Skin of body (tissue), 2 donors: ENCODE data around the gene PCDHGB6. TPM values are rescaled to one million over a fixed set of nuclear protein-coding genes. Genes with fewer than 3 reads are reported as not detected.
"Not testable (repeated sequence)": the region's sequence is repeated elsewhere in the genome, so short reads cannot be mapped to it uniquely, and the experiment has no call there.

Experiments used
- DNase-seq: peaks from one replicate; lab custom pipeline; 2025; lab: John Stamatoyannopoulos, UW
- total RNA-seq: library from RNA; depleted of rRNA; stranded (reverse); fragments of >200 nt; gene quantifications from one replicate; pipeline ENCODE4 v1.2.3, GENCODE V29; 2014

PCDHGB6 gene
- total RNA-seq, 1 donor from 2014 or later: 5.6 TPM

DNA sequence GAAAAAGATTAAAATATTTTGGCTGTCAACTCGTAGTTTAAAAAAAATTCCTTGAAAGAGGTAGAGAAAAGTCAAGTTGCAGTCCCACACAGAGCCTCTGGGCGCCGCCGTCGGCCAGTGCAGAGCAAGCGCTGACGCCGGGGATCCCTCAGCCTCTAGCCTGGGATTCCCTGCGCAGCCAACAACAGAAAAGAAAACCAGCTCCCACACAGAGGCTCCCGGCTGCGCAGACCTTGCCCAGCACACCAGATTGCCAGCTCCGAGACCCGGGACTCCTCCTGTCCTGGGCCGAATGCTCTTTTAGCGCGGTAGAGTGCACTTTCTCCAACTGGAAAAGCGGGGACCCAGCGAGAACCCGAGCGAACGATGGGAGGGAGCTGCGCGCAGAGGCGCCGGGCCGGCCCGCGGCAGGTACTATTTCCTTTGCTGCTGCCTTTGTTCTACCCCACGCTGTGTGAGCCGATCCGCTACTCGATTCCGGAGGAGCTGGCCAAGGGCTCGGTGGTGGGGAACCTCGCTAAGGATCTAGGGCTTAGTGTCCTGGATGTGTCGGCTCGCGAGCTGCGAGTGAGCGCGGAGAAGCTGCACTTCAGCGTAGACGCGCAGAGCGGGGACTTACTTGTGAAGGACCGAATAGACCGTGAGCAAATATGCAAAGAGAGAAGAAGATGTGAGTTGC lies 9.8 kb downstream of the PCDHGB6 start, which contains the start of gene PCDHGB7:
TSS of gene PCDHGB7 (plus strand) at position 184 of the 679 bp plus-strand sequence. CDS start at position 367, 183 bp downstream.
- peak; percentile 5 for DNase-seq

GRCh38 chr5:141419074-141419880 lies 11.5 kb downstream of the PCDHGB6 start:
- DNase-seq: no peak

DNA sequence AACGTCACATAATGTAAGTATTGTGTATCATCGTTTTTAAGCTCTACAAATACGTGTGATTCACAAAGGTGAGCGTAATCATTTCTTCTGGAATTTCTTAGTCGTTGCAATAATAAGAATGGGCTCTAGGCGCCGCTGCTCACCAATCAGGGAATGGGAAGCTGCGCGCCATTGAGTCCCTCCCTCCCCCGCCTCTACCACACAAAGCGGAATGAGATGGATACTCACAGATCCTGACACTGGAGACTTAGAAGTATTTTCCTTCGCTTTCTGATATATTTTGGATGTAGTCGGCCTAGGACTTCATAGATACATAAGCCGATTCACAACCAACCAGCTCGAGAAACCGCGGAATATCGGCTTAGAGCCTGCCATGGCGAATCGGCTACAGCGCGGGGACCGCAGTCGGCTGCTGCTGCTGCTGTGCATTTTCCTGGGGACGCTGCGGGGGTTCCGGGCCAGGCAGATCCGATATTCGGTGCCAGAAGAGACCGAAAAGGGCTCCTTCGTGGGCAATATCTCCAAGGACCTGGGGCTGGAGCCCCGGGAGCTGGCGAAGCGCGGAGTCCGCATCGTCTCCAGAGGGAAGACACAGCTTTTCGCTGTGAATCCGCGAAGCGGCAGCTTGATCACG lies 13.2 kb downstream of the PCDHGB6 start, which contains the start of gene PCDHGA11:
TSS of gene PCDHGA11 (plus strand) at position 197 of the 634 bp plus-strand sequence. CDS start at position 374, 177 bp downstream.
- DNase-seq: no peak

GRCh38 chr5:141421489-141421855 lies 13.7 kb downstream of the PCDHGB6 start:
- DNase-seq: no peak

DNA sequence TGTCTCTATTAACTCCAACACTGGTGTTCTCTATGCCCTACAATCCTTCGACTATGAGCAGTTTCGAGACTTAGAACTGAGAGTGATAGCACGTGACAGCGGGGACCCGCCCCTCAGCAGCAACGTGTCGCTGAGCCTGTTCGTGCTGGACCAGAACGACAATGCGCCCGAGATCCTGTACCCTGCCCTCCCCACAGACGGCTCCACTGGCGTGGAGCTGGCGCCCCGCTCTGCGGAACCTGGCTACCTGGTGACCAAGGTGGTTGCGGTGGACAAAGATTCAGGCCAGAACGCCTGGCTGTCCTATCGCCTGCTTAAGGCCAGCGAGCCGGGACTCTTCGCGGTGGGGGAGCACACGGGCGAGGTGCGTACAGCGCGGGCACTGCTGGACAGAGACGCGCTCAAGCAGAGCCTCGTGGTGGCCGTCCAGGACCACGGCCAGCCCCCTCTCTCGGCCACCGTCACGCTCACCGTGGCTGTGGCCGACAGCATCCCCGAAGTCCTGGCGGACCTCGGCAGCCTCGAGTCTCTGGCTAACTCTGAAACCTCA lies 15.0 kb downstream of the PCDHGB6 start:
- no peak for DNase-seq

DNA sequence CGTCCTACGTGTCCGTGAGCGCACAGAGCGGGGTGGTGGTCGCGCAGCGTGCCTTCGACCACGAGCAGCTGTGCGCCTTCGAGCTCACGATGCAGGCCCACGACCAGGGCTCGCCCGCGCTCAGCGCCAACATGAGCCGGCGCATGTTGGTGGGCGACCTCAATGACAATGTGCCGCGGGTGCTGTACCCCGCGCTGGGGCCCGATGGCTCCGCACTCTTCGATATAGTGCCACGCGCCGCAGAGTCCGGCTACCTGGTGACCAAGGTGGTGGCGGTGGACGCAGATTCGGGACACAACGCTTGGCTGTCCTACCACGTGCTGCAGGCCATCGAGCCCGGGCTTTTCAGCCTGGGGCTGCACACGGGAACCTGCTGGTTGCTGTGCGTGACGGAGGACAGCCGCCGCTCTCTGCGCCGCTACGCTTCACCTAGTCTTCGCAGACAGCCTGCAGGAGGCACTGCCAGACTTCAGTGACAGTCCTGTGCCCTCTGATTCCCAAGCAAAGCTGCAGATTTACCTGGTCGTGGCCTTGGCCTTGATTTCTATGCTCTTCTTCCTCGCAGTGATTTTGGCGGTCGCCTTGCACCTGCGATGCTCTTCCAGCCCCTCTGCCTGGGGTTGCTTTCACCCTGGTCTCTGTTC lies 20.1 kb downstream of the PCDHGB6 start:
- no peak for DNase-seq

DNA sequence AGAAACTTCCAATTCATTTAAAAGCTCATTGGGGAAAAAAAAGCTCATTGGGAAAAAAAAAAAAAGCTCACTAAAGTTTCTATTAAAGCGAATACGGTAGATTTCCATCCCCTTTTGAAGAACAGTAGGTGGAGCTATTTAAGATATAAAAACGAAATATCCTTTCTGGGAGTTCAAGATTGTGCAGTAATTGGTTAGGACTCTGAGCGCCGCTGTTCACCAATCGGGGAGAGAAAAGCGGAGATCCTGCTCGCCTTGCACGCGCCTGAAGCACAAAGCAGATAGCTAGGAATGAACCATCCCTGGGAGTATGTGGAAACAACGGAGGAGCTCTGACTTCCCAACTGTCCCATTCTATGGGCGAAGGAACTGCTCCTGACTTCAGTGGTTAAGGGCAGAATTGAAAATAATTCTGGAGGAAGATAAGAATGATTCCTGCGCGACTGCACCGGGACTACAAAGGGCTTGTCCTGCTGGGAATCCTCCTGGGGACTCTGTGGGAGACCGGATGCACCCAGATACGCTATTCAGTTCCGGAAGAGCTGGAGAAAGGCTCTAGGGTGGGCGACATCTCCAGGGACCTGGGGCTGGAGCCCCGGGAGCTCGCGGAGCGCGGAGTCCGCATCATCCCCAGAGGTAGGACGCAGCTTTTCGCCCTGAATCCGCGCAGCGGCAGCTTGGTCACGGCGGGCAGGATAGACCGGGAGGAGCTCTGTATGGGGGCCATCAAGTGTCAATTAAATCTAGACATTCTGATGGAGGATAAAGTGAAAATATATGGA lies 22.7 kb downstream of the PCDHGB6 start, which contains the start of gene PCDHGA12:
TSS of gene PCDHGA12 (plus strand) at position 176 of the 782 bp plus-strand sequence. CDS start at position 429, 253 bp downstream.
- DNase-seq: peak; percentile 12

DNA sequence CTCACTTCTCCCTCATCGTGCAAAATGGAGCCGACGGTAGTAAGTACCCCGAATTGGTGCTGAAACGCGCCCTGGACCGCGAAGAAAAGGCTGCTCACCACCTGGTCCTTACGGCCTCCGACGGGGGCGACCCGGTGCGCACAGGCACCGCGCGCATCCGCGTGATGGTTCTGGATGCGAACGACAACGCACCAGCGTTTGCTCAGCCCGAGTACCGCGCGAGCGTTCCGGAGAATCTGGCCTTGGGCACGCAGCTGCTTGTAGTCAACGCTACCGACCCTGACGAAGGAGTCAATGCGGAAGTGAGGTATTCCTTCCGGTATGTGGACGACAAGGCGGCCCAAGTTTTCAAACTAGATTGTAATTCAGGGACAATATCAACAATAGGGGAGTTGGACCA lies 23.5 kb downstream of the PCDHGB6 start:
- no peak for DNase-seq

DNA sequence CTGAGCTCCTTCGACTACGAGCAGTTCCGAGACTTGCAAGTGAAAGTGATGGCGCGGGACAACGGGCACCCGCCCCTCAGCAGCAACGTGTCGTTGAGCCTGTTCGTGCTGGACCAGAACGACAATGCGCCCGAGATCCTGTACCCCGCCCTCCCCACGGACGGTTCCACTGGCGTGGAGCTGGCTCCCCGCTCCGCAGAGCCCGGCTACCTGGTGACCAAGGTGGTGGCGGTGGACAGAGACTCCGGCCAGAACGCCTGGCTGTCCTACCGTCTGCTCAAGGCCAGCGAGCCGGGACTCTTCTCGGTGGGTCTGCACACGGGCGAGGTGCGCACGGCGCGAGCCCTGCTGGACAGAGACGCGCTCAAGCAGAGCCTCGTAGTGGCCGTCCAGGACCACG lies 24.5 kb downstream of the PCDHGB6 start:
- DNase-seq: not testable (repeated sequence)

DNA sequence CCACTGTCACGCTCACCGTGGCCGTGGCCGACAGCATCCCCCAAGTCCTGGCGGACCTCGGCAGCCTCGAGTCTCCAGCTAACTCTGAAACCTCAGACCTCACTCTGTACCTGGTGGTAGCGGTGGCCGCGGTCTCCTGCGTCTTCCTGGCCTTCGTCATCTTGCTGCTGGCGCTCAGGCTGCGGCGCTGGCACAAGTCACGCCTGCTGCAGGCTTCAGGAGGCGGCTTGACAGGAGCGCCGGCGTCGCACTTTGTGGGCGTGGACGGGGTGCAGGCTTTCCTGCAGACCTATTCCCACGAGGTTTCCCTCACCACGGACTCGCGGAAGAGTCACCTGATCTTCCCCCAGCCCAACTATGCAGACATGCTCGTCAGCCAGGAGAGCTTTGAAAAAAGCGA lies 24.9 kb downstream of the PCDHGB6 start:
- DNase-seq: not testable (repeated sequence)

GRCh38 chr5:141434006-141434405 lies 26.2 kb downstream of the PCDHGB6 start:
- DNase-seq: no peak

- no peak for DNase-seq
Measured at GRCh38 chr5:141437221-141437620, 29.4 kb downstream of the PCDHGB6 start.

- no peak for DNase-seq
Measured at GRCh38 chr5:141439411-141440141, 31.8 kb downstream of the PCDHGB6 start.

GRCh38 chr5:141440341-141440740 lies 32.5 kb downstream of the PCDHGB6 start:
- DNase-seq: no peak

DNA sequence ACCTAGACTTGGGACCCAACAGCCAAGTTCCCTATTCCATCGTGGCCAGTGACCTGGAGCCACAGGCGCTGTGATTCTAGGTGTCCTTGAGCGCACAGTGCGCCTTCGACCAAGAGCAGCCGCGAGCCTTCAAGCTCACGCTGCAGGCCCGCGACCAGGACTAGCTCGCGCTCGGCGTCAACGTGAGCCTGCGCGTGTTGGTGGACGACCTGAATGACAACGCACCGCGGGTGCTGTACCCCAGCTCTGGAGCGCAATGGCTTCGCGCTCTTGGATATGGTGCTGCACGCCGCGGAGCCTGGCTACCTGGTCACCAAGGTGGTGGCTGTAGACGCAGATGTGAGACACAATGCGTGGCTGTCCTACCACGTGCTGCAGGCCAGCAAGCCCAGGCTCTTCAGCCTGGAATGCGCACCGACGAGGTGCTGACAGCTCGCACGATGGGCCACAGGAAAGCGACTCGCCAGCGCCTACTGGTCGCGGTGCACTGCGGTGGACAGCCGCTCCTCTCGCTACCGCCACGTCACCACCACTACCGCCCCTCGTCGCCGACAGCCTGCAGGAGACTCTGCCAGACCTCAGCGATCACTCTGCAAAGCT lies 33.9 kb downstream of the PCDHGB6 start:
- no peak for DNase-seq
